ENCODE results near the gene LAMA3. TPM values are rescaled to one million over a fixed set of nuclear protein-coding genes. Genes with fewer than 3 reads are reported as not detected.
A peak's percentile ranks its signal among the peaks of the same experiment; 100 is the strongest.

The LAMA3 gene
- total and polyA plus RNA-seq, 12 donors = 1.6 to 10.2 (median 4.0) TPM

DNA sequence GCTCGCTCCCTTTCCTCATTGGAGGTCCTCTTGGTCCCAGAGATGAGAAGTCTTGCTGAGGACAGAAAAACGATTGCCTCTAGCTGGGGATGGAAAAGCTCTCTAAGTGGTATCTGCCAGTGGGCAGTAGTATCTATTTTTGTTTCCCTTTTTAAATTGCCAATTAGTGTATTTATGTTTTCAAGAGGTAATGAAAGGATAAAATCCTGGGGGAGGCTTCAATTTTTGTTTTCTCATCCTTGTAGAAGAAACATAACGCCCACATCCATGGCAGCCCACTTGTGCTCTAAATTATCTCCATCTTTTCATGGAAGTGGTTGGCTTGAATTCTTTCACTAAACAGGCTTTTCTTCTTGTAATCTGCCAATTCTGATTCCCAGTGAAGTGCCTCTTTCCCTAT, 40.8 kb upstream of the LAMA3 start:
- no peak for DNase-seq
- intact Hi-C loops (cut with DNase I) = no loop called here
- Histone ChIP-seq H3K4me3 (no peak overlapping the region), H3K27ac (no peak overlapping the region), H3K27me3 (no peaks in the 10 kb centered on the region), H3K36me3 (replicated peaks in 1 of 2) (no peaks in the 10 kb centered on the region), H3K4me1 (replicated peaks in 1 of 2) (no peaks in the 10 kb centered on the region), H3K9me3 (replicated peaks in 1 of 3) (no peaks in the 10 kb centered on the region)
- TF ChIP-seq, protein P1, sequence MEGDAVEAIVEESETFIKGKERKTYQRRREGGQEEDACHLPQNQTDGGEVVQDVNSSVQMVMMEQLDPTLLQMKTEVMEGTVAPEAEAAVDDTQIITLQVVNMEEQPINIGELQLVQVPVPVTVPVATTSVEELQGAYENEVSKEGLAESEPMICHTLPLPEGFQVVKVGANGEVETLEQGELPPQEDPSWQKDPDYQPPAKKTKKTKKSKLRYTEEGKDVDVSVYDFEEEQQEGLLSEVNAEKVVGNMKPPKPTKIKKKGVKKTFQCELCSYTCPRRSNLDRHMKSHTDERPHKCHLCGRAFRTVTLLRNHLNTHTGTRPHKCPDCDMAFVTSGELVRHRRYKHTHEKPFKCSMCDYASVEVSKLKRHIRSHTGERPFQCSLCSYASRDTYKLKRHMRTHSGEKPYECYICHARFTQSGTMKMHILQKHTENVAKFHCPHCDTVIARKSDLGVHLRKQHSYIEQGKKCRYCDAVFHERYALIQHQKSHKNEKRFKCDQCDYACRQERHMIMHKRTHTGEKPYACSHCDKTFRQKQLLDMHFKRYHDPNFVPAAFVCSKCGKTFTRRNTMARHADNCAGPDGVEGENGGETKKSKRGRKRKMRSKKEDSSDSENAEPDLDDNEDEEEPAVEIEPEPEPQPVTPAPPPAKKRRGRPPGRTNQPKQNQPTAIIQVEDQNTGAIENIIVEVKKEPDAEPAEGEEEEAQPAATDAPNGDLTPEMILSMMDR (IDR thresholded peaks at IDR 0.05) = no peak
- no peak for TF ChIP-seq POLR2A (IDR thresholded peaks at IDR 0.05)
- 84 to 93% (median 86%) methylated on average over 3 of the region's 3 CpGs for WGBS, 4 donors

DNA sequence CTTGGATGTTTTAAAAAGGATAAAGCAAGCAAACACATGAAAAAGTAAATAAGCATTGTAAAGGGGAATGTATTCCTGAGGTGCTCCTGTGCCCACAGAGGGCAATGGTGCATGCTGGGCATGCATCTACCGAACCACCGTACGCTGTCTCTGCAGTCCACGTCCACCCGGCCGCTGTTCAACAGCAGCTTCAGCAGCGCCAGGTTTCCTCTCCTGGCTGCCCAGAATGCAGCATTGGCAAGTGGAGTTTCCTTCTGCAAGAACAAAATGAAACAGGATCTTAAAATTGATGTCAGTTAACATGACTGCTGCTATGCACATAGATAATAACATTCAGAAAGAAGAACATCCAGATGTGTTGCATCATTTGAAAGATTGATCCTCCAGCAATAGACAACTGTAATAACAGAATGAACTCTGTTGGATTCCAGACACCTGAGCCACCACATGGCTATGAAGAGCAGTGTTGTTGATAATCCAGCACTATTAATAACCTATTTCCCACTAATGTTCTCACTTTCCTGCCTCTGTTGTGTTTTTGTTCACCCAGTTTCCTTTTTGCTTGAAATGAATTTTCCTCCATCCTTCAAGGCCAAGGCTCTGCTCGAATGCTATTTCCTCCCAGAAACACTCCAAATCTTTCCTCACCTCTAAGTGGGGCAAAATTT, 40.2 kb upstream of the LAMA3 start:
- Histone ChIP-seq H3K9me3 (replicated peaks in 1 of 3) (no peaks in the 10 kb centered on the region), H3K36me3 (replicated peaks in 1 of 2) (no peaks in the 10 kb centered on the region), H3K27ac (no peak overlapping the region), H3K4me3 (no peak overlapping the region), H3K4me1 (replicated peaks in 1 of 2) (no peaks in the 10 kb centered on the region), H3K27me3 (no peaks in the 10 kb centered on the region)
- intact Hi-C loops (cut with DNase I) = no loop called here
- TF ChIP-seq, protein P1 (IDR thresholded peaks at IDR 0.05) = no peak
- TF ChIP-seq POLR2A (IDR thresholded peaks at IDR 0.05) = no peak
- 62 to 74% (median 65%) methylated on average over 8 of the region's 8 CpGs for WGBS, 4 donors
- DNase-seq = no peak

DNA sequence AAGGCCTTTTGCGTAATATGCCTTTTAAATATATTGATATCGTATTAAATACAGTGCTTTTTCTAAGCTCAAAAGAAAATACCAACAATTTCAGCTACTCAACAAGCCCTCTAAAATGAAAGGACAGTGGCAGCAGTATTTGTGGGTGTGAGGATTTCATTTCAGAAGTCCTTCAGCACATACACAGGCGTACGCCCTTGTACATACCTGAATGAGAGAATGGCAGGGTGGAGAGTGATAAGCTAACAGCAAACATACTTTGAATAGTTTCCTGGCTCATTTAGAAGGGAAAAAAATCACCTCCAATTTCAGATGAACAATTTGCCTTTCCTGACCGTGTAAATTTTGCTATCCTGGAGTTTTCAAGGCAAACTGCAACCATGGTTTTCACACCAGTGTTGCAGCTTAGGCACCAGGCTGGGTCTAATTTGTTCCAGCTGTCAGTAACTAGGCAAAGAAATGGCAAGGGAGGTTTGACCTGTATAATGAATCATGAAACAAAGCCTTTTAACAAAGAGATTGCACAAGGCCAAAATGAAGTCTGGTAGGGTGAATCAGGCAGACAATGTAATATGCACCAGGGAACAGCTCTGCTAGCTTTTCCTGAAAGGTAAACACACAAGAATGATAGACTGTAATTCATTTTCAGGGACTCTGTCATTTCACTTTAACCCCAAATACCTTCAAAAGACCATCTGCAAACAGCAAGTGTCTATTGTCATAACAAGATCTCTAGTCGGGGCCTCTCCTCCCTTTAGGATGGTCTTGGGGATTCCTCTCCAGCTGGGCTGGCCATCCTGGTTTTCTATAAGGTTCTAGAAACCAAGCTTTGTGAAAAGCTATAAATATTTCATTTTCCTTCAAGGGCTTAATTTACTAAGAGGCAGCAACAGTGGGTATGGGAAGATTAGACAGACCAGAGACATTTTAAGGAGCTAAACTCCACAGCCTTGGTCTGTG, 38.0 kb upstream of the LAMA3 start:
- H3K4me1 ChIP-seq (replicated peaks in 1 of 2) = no peaks in the 10 kb centered on the region
- H3K9me3 ChIP-seq (replicated peaks in 1 of 3) = no peaks in the 10 kb centered on the region
- H3K36me3 ChIP-seq (replicated peaks in 1 of 2) = no peaks in the 10 kb centered on the region
- no peak for TF ChIP-seq POLR2A (IDR thresholded peaks at IDR 0.05)
- TF ChIP-seq, protein P1 (IDR thresholded peaks at IDR 0.05) = no peak
- peak in 3 of 7 donors; percentile 19 to 31 (median 20) for DNase-seq
- intact Hi-C loops (cut with DNase I) = no loop called here
- H3K27me3 ChIP-seq = no peaks in the 10 kb centered on the region
- H3K27ac ChIP-seq = peak overlapping the region in 3 of 5 donors; percentile 22 to 52 (median 40)
- H3K4me3 ChIP-seq = no peak overlapping the region
- WGBS, 4 donors = 60 to 74% (median 71%) methylated on average over 6 of the region's 6 CpGs

DNA sequence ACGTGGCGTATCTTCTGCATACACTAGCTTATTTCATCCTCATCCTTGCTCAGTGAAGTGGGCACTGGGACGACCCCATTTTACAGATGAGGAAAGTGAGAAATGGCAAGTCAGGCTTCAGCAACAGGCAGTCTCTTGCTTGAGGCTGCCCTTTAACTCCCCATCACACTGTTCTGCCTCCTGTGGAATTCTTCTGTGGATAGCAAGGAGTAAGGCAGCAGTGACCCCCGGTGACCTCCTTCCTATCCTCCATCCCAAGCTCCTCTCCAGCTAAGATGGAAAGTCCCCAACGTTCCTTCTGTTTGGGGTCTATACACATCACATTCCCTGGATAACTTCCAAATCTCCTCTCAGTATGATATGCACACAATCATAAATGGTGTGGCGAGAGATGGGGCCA, 37.0 kb upstream of the LAMA3 start:
- Histone ChIP-seq H3K4me1 (replicated peaks in 1 of 2) (no peaks in the 10 kb centered on the region), H3K27ac (no peak overlapping the region), H3K9me3 (replicated peaks in 1 of 3) (no peaks in the 10 kb centered on the region), H3K27me3 (no peaks in the 10 kb centered on the region), H3K4me3 (no peak overlapping the region), H3K36me3 (replicated peaks in 1 of 2) (no peaks in the 10 kb centered on the region)
- DNase-seq = no peak
- intact Hi-C loops (cut with DNase I) = no loop called here
- 81 to 87% (median 86%) methylated on average over 4 to 6 of the region's 6 CpGs for WGBS, 4 donors
- TF ChIP-seq, protein P1 (IDR thresholded peaks at IDR 0.05) = no peak

All from adrenal gland (tissue), 12 donors.